HT1080 (cell line): ENCODE data around the gene PDE11A. TPM values are rescaled to one million over a fixed set of nuclear protein-coding genes. Genes with fewer than 3 reads are reported as not detected.

Source experiments
- DNase-seq: peaks from one replicate; pipeline ENCODE4 v3.0.0-alpha.2; 2015; ENCODE audit warnings: low read depth
- total RNA-seq: library from RNA; depleted of rRNA; stranded (reverse); fragments of >200 nt; shearing (Covaris generic); gene quantifications from 2 replicates; pipeline ENCODE4 v1.2.3, GENCODE V29; 2014

Gene PDE11A
- total RNA-seq, 1 experiment from 2014 or later = 0.42 TPM

GRCh38 chr2:177818412-177818811 is 254.2 kb downstream of the PDE11A start:
- DNase-seq = no peak

DNA sequence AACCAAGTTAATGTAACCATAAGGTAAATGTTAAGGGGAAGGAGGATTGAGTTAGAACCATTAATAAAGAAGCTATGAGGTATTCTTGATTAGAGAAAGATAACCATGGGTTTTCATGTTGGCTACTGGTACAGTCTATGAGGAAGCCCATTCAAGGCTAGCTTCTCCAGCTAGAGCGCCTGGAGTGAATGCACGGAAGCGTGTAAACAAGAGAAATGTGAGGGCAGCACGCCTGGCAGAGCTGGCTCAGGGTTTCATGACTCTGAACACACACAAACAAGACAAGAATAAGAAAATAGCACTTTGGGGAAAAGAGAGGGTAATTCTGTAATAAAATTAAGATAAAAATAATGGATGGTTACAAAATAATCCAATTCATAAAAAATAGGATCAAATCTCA is 255.3 kb downstream of the PDE11A start:
- no peak for DNase-seq

- no peak for DNase-seq
Measured at GRCh38 chr2:177816766-177817165, 255.8 kb downstream of the PDE11A start.

DNA sequence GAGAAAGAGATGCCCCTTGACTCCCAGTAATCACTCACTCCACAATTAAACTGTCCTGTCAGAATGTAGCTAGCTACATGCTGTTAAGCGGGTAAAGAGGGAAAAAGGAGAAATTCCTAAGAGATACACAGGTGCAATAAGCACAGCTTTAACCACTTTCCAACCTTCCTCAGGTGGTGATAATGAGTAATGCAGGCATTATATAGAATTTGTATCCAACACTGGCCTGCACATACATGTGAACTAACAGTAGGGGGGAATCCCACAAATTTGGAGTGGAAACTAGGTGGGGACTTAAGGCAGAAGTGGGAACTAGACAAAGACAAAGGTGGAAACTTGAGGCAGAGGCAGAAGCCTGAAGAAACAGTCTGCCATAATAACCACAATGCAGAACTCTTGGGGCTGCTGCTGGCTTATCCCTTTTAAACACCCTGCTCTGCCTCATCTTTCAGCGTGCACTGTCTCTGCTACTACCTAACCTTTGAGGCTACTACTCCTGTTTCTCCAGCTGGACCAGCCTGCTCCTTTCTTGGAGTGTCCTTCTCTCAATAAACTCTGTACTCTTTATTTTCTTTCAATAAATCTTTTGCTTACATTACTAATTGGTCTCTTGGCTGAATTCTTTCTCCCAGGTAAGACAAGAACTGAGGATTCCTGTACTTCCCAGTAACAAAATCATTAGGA is 259.7 kb downstream of the PDE11A start:
- DNase-seq = no peak

GRCh38 chr2:177810906-177811305 is 261.7 kb downstream of the PDE11A start:
- DNase-seq = no peak

- DNase-seq = no peak
Measured at GRCh38 chr2:177808984-177809809, 263.4 kb downstream of the PDE11A start.

DNA sequence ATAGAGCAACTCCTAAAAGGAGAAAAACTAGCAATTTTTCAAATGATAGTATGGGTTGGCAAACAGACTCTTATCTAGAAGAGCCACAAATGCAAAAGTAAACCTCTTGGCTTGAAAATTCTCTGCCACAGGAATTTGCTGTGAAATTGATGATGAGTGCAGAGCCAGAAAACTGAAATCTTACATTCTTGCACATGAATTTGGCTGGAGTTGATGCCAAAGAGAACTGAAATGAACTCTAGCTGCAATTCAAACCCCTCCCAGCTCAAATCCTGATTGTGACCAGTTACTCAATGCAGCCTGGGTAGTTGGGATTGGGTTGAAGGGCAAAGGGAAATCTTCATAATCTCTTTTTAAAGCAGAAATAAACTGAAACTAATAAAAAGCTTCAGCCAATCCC is 266.6 kb downstream of the PDE11A start:
- DNase-seq = no peak

DNA sequence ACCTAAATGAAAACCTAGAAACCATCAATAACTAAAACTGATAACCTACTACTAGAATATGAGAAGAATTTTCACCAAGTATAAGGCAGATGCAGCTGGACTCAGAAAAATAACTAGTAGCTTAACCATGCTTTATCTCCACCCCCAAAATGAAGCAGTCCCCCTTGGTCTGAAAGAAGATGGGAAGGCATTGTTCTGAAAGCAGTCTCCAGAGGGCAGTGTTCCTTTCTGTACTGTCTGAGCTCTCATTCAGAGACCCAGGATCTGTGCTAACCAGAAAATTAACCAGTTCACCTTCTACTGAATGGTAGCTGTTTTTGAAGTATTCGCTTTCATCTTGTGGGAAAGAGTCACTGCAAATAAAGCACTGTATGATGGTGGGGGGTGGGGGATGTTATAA is 273.0 kb downstream of the PDE11A start:
- peak; percentile 30 for DNase-seq

DNA sequence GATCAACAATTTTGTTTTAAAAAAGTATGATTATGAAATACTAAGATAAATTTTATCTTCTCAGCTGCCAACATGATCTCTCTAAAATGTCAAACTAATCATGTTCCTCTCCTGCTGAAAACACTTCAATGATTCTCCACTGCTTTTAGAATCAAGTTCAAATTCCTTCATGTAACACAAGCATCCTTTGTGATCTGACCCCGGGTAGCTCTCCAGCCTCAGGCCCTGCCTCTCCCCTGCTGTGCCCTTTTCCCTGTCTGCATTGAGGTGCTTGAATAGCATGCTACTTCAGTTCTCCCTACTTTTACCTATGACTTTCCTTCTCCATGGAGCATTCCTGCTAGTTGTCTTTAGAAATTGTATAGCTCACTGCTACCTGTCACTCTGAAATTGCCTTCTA is 274.8 kb downstream of the PDE11A start:
- no peak for DNase-seq

DNA sequence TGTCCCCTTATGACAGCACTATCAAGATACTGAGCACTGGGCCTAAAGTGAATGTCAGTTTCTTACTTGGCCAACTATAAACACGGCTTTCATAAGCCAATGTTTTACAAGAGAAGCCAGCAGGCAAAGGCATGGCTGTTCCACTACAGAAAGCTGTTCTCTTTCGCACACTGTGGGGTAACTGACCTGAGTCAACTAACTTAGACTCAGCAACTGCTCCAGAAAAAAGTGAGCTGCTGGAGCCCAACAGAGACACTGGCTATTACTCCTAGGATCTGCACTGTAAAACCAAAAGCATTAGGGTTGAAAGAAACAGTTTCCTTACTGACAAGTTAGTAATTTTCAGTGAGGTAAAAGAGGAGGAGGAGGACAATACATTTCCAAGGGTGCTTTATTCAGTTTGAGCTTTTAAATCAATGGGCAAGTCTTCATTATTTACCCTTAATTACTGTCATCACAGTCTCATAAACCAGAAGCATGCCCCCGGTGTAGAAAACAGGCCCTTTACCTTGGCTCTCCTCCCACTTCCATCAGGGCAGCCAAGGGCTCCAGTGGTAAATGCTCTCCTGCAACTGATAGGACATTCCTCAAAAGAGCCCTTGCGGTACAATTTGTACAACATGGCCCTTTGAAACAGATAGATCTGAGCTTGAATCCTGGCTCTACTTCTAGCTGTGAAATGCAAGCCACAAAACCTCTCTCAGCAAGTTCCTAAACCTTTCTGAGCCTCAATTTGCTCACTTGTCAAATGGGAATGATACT is 275.7 kb downstream of the PDE11A start:
- no peak for DNase-seq

- DNase-seq = no peak
Measured at GRCh38 chr2:177796011-177796410, 276.6 kb downstream of the PDE11A start.

GRCh38 chr2:177785143-177785542 is 287.4 kb downstream of the PDE11A start:
- DNase-seq = peak; percentile 48

DNA sequence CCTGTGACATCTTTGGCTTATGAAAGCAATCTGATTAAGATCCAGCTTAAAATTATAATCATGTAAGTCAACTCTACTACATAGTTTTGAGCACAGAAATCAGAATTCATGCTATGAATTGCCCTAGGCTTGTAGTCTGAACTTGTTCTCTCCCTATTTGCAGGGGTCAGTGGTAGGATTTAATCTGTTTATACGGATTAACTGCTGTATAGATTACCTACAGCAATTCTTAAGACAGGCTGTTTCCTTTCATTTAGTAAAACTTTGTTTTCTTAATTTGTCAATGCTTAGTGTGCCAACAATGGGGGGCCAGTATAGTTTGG is 287.9 kb downstream of the PDE11A start:
- DNase-seq = no peak

DNA sequence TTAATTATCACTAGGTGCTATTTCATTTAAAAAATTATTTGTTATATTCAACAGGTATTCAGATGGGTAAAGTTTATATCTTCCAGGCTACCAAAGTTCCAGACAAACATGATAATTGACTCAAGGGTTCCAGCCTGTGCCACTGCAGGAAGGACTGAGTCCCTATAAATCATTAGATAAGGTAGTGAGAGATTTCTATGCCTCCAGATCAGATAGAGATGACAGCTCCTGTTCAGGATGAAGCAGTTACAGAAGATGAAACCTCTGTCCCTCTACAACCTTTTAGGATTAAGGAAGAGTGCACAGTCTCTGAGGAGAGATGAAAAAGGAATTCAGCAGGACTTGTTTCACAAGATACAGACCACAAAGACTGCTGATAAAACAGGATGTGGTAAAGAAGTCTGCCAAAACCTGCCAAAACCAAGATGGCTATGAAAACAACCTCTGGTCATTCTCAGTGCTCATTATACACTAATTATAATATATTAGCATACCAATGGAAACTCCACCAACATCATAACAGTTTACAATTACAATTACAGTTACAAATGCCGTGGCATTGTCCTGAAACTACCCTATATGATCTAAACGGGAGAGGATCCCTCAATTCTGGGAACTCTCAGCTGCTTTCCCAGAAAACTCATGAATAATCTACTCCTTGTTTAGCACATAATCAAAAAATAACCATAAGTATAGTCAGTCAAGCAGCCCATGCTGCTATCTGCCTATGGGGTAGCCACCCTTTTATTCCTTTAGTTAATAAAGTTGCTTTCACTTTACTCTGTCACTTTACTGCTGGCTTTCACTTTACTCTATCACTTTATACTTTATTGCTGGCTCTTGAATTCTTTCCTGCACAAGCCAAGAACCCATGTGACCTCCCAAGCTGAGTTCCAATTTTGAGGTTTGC is 288.5 kb downstream of the PDE11A start:
- peak; percentile 77 for DNase-seq

GRCh38 chr2:177783091-177783490 is 289.5 kb downstream of the PDE11A start:
- DNase-seq = no peak

DNA sequence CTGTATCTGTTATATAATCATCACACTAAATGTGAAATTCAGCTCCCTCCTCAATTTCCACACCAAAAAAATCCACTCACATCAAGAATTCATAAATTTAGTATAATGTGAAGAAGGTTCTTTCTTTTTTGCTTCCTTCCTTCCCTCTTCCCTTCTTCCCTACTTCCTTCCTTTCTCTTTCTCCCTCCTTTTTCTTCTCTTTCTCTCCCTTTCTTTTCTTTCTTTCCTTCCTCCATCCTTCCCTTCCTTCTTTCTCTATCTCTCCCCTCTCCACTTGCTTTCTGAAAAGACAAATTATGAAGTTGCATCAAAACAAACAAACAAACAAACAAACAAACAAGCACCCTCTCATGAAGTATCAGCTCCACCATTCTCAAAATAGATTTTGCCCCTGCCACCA is 290.0 kb downstream of the PDE11A start:
- no peak for DNase-seq

- DNase-seq = no peak
Measured at GRCh38 chr2:177778472-177778871, 294.1 kb downstream of the PDE11A start.

- DNase-seq = peak; percentile 45
Measured at GRCh38 chr2:177772529-177772928, 300.0 kb downstream of the PDE11A start.

DNA sequence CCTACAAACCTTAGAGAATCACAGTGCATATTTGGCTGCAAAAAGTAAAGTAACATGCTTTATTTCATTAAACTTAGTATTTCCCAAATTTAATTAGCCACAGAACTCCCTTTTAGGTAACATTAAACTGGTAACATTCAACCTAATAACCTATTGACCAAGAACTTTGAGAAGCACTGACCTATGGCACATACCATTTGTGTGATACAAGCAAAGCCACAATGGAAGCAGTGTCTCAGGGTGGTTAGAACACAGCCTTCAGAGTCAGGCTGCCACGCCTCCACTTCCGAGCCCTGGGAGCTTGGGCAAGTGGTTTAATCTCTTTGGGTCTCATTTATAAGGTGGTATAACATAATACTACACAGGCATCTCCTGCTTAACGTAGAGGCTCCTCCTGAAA is 301.4 kb downstream of the PDE11A start:
- peak; percentile 66 for DNase-seq

GRCh38 chr2:177767768-177768167 is 304.8 kb downstream of the PDE11A start:
- DNase-seq = no peak

DNA sequence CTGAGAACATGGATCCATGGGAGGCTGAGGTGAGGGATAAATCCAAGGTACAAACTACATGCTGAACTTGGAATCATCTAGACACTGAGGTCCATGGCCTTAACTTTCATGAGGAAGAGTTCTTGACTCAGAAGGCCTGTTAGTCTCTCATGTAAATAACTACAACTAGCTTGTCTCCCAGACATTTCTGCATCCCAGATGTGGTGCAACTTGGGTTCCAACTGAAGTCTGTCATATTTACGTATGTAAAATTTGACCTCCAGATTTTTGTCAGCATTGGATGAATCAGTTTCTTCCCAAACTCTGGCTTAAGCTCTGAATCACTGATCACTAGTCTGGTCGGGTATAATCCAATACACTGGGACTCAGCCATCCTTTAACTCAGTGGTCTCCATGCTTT is 306.9 kb downstream of the PDE11A start:
- DNase-seq = no peak
